22Rv1 (cell line): ENCODE measurements around the gene CBFB.
A peak's percentile ranks its signal among the peaks of the same experiment; 100 is the strongest.
"Not testable (repeated sequence)": the region's sequence is repeated elsewhere in the genome, so short reads cannot be mapped to it uniquely, and the experiment has no call there.

Experiments
- H3K27ac ChIP-seq: fragments of 450-650 bp; 2 replicates; pipeline ENCODE4 v1.5.1; 2017
- ZFX ChIP-seq: fragments of 450-650 bp; IDR thresholded peaks from 2 replicates; pipeline ENCODE4 v1.6.1; 2017; ENCODE audit warnings: antibody characterized with exemption, borderline replicate concordance
- TF ChIP-seq, protein P1 (sequence below): fragments of 450-650 bp; IDR thresholded peaks from 2 replicates; pipeline ENCODE4 v1.5.1; 2017; ENCODE audit warnings: mild to moderate bottlenecking

CBFB gene

DNA sequence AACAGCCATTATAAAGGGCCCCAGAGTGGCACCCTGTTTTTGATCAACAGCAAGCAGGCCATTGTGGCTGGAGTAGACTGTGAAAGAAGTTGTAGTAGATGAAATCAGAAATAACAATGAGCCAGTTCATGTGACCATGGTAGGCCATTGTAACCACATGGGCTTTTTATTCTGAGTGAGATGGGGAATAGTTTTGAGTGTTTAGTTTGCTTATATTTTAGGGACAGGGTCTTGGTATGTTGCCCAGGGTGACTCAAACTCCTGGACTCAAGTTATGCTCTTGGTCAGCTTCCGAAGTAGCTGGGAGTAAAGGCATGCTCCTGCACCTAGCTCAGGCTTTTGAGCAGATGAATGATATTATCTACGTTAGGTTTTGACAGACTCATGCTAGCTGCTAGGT lies 12.0 kb downstream of the CBFB start:
- H3K27ac ChIP-seq, result no peak overlapping the region
- TF ChIP-seq, protein P1, sequence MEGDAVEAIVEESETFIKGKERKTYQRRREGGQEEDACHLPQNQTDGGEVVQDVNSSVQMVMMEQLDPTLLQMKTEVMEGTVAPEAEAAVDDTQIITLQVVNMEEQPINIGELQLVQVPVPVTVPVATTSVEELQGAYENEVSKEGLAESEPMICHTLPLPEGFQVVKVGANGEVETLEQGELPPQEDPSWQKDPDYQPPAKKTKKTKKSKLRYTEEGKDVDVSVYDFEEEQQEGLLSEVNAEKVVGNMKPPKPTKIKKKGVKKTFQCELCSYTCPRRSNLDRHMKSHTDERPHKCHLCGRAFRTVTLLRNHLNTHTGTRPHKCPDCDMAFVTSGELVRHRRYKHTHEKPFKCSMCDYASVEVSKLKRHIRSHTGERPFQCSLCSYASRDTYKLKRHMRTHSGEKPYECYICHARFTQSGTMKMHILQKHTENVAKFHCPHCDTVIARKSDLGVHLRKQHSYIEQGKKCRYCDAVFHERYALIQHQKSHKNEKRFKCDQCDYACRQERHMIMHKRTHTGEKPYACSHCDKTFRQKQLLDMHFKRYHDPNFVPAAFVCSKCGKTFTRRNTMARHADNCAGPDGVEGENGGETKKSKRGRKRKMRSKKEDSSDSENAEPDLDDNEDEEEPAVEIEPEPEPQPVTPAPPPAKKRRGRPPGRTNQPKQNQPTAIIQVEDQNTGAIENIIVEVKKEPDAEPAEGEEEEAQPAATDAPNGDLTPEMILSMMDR, result no peak
- TF ChIP-seq ZFX, result no peak

- H3K27ac ChIP-seq, result not testable (repeated sequence)
These were observed 12.6 kb downstream of the CBFB start for GRCh38 chr16:67041520-67041919.

GRCh38 chr16:67043420-67043819 lies 14.5 kb downstream of the CBFB start:
- no peak overlapping the region for H3K27ac ChIP-seq
- no peak for TF ChIP-seq ZFX
- TF ChIP-seq, protein P1, result no peak

DNA sequence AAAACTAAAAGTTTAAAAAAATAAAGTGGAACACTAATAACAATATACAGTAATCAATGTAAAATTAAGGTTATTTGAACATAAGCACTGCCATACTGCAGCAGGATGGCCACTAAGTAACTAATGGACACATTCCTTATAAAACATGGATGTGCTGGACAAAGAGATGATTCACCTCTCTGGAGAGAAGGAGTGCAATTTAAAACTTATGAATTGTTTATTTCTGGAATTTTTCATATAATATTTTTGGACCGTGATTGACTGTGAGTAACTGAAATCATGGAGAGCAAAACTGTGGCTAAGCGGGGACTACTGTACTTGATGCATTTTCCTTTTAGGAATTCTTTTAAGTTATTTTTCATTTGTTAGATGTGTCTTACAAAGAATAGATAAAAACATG lies 21.8 kb downstream of the CBFB start:
- no peak overlapping the region for H3K27ac ChIP-seq
- TF ChIP-seq, protein P1, result no peak
- TF ChIP-seq ZFX, result no peak

DNA sequence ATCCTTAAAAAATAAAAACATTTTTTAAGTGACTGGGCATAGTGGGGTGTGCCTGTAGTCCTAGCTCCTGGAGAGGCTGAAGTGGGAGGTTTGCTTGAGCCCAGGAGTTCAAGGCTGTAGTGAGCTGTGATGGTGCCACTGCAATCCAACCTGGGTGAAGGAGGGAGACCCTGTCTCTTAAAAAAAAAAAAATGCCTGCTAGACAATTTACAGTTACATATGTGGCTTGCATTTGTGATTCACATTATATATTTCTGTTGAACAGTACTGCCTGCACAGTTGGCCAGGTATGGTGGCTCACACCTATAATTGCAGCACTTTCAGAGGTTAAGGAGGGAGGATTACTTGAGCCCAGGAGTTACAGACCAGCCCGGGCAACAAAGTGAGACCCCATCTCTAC lies 23.4 kb downstream of the CBFB start:
- TF ChIP-seq ZFX, result no peak
- TF ChIP-seq, protein P1, result no peak
- 0 out of 2 replicates have a peak overlapping the region, but pooled peaks have one; percentile 8 for H3K27ac ChIP-seq

DNA sequence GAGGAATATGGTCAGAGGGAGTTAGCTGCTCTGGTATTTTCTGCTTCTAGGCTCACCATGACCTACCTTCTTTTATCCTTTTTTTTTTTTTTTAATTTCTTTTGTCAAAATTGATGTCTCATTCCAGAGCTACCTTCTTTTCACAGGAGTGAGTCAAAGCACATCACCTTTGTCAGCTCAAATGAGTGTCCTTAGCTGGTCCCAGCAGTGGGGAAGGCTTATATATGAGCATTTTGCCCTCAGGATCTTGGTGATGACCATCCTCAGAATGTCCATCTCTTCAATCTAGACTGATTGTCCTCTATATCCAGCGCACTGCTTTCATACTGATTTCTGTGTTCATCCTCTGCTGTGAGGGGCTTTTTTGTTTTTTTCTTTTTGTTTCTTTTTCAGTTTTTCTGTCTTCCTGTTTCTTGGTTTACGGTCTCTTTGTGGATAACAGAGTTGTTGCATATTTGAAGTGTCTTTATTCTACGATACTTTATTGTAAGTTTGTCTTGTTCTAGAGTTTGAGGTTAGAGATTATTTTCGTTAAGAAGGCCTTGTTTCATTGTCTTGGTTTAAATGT lies 24.9 kb downstream of the CBFB start:
- H3K27ac ChIP-seq, result no peak overlapping the region
- TF ChIP-seq, protein P1, result no peak
- no peak for TF ChIP-seq ZFX

- H3K27ac ChIP-seq, result no peak overlapping the region
- TF ChIP-seq ZFX, result no peak
- TF ChIP-seq, protein P1, result no peak
These were observed 26.0 kb downstream of the CBFB start for GRCh38 chr16:67054901-67055300.
